ENCODE measurements around the gene DEPP1.

The DEPP1 gene

GRCh38 chr10:44931621-44932516 lies 46.7 kb downstream of the DEPP1 start:
- no peak for FAIRE-seq

- FAIRE-seq = no peak
These were observed 47.5 kb downstream of the DEPP1 start for GRCh38 chr10:44930904-44931620.

GRCh38 chr10:44929356-44930255 lies 49.0 kb downstream of the DEPP1 start:
- no peak for FAIRE-seq

GRCh38 chr10:44928462-44928861 lies 50.1 kb downstream of the DEPP1 start:
- no peak for FAIRE-seq

GRCh38 chr10:44927352-44927751 lies 51.3 kb downstream of the DEPP1 start:
- no peak for FAIRE-seq

- no peak for FAIRE-seq
These were observed 51.8 kb downstream of the DEPP1 start for GRCh38 chr10:44926751-44927351.

All from islet of Langerhans (tissue), 1 donor.